HG03039 (cell line): ENCODE results near the gene EHBP1L1.
"Not testable (repeated sequence)": the region's sequence is repeated elsewhere in the genome, so short reads cannot be mapped to it uniquely, and the experiment has no call there.

Experiments
- ATAC-seq: cut with Tn5 transposase; IDR thresholded peaks from one replicate; pipeline ENCODE4 v1.9.1; 2021; ENCODE audit warnings: mild to moderate bottlenecking, moderate library complexity; ENCODE audit not compliant: unreplicated experiment

The EHBP1L1 gene

DNA sequence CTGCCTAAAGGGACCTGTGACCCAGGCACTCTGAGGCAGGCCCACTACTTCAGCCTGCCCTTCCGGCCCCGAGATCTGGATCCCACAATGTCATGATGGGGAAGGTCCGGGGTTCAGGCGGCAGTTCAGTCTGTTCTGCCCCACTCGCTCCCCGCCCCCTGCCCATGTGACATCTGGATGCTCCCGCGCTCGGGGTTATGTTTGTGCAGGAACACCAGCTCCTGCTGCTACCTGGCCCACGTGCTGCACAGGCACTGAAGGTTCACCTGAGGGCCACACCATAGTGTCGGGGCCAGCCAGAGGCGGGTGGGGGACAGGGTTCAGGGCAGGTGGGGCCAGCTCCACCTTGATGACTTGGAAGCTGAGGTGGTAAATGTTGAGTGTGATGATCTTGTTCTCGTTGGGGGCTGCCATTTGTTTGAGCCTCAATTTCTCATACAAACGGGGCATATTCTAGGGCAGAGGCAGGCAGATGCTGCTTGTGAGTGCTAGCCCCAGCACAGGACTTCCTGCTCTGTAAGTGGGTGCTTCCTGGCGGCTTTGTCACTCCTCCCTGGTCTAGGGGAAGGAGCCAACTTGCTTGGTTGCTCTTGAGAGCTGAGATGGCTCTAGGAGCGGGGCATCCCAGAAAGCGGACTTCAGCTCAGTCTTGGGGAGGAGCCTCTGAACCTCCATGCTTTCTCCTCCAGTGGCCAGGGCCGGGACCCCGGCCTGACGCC, 57.7 kb downstream of the EHBP1L1 start:
- no peak for ATAC-seq

DNA sequence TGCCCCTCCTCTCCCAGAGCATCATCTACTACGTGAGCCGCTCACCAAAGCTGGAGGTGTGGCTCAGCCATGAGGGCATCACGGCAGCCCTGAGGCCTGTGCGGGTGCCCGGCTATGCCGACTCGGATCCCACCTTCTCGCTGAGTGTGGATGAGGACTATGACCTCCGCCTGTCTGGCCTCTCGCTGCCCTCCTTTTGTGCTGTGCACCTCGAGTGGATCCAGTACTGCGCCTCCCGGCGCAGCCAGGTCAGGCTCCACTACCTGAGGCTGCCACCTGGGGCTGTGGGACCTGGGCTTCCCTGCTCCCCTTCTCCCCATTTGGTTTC, 58.2 kb downstream of the EHBP1L1 start:
- ATAC-seq: no peak

DNA sequence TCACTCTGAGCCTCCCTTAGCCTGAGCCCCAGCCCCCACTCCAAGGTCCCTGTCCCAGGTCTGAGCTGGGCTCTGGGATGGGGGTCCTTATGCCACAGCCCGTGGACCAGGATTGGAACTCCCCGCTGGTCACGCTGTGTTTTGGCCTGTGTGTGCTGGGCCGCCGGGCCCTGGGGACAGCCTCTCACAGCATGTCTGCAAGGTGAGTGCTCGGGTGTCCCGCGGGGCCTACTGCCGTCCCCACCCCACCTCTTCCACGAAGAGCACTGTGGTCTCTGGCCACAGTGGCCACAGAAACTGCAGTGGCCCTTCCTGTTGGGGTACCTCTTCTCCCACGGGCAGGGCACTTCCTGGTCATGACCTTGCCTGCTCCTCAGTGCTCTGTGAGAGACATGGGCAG, 58.6 kb downstream of the EHBP1L1 start:
- ATAC-seq: no peak

DNA sequence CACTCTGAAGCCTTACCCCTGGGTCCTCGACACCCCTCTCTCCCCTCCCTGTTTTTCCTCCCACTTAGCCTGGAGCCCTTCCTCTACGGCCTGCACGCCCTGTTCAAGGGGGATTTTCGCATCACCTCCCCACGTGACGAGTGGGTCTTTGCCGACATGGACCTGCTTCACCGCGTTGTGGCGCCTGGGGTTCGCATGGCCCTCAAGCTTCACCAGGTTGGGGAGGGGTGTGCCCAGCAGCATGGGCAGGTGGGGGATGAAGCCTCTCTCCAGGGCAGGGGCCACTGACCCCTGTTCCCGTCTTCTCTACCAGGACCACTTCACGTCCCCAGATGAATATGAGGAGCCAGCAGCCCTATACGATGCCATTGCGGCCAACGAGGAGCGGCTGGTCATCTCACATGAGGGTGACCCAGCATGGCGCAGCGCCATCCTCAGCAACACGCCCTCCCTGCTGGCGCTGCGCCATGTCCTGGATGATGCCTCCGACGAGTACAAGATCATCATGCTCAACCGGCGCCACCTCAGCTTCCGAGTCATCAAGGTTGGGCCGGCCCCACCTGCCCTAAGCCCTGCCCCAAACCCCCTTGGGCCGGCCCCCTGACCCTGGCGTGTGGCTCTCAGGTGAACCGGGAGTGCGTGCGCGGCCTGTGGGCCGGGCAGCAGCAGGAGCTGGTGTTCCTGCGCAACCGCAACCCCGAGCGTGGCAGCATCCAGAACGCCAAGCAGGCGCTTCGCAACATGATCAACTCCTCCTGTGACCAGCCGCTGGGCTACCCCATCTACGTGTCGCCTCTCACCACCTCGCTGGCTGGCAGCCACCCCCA, 59.3 kb downstream of the EHBP1L1 start:
- no peak for ATAC-seq

DNA sequence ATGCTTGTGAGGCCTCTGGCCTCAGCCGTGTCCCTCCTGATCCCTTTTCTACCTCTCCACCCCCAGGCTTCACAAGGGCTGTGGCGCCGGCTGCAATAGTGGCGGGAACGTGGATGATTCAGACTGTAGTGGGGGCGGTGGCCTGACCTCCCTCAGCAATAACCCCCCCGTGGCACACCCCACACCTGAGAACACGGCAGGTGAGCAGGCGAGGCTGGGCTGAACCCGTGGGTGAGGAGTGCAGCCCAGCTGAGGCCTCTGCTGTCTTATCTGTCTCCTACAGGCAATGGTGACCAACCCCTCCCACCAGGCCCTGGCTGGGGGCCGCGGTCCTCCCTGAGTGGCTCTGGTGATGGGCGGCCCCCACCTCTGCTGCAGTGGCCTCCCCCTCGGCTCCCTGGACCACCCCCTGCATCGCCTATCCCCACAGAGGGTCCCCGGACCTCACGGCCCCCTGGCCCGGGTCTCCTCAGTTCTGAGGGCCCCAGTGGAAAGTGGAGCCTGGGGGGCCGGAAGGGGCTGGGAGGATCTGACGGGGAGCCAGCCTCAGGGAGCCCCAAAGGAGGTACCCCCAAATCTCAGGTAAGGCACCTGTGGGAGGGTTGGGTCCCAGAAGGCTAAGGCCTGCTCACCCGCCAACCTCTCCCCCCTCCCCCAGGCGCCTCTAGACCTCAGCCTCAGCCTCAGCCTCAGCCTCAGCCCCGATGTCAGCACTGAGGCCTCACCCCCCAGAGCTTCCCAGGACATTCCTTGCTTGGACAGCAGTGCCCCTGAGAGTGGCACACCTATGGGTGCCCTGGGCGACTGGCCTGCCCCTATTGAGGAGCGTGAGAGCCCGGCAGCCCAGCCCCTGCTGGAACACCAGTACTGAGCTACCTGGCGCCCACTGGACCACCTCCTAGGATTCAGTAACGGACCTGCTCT, 60.5 kb downstream of the EHBP1L1 start:
- no peak for ATAC-seq

DNA sequence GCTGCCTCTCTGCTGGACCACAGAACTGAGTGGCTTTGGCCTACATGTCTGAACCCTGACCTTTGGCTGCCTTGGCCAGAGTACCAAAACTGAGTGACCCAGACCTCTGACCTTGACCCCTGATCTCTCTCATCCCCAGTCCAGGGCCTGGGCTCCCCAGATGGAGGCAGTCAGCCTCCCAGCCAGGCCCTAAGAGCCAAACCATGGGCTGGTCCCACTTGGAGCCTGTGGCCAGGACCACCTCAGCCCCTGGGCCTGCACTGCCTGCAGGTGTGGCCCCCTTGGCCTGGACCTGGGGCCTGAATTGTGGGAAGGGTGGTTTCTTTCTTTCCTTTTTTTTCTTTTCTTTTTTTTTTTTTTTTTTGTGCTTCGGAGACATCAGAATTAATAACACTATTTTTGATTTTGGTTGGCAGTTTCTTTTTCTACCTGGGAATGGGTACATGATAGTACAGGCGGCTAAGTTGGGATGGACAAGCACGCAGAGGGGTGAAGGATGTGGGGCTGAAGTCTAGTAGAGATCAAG, 61.2 kb downstream of the EHBP1L1 start:
- ATAC-seq: no peak

DNA sequence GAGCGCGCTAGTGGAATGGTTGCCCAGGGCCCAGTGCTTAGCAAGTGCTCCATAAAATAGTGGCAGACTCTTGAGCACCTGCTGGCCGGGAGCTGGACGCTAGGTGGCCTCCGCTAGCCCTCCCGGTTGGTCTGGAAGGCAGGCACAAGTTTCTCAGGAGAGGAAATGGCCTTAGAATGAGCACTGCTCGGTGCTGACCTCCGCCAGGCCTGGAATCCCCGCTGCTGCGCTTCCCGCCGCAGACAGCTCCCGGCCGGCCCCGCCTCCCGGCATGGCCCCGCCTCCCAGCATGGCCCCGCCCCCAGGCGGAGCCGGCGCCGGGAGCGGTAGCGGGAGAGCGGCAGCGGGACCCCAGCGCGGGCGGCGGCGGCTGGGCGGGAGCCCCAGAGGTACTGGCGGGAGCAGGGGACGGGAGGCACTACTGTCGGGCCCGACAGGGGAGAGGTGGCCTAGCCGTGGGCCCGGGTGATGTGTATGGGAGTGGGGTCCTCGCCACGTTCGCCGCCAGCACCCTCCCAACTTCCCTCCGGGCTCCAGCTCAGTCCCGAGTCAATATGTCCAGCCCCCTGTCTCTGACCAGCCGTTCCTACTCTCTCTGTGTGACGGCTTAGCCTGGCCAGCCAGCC, 62.1 kb downstream of the EHBP1L1 start, which contains the start of gene SIPA1:
Gene SIPA1, plus strand, starts transcription at position 308 of the 626 bp plus-strand sequence. CDS start 2,821 bp downstream, outside the sequence.
- ATAC-seq: peak; percentile 40

DNA sequence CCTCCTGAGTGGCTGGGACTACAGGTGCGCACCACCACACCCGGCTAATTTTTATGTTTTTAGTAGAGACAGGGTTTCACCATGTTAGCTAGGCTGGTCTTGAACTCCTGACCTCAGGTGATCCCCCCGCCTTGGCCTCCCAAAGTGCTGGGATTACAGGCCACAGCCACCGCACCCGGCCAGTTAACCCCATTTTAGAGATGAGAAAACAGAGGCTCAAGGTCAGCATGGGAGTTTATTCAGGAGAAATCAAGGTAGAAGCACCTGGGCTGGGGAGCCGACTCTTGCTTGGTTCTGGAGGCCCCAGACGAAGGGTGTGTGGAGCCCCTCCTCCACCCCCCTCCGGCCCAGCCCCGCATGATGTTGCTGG, 63.4 kb downstream of the EHBP1L1 start:
- not testable (repeated sequence) for ATAC-seq

DNA sequence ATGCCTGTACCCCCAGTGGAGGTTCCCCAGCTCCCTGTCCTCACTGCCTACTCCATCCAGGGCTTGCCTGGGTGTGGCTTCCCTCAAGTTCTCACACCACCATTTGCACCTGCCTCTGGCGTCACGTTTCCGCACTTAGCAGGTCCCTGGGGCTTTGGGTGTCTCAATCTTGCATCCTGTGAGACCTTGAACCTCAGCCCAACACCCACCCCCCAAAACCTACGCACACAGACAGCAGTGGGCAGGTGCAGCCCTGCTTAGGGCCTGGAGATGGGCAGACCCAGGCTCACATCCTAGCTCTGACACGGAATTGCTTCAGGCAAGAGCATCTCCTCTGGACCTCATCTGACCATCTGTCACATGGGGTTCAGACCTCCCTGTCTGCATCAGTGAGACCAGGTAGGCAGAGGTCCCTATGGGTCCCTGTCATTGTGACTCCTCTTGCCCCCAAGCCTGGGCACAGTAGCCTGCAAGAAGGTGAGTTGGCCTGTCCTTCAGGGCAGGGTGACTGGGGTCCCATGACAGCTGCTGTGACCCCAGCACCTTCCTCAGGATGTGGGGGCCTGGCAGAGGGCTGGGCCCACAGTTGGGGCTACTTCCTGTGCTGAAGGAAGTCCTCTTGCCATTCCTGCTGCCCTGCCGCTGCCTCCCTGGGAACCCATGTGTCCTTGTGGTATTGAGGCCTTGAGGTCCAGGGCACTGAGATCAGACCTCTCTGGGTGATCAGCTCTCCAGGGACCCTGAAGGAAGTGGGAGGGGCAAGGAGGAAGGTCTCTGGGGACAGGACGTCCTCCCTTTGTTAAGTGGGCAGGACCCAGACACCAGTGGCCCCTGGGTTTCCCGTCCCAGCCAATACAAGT, 64.0 kb downstream of the EHBP1L1 start:
- ATAC-seq: no peak

DNA sequence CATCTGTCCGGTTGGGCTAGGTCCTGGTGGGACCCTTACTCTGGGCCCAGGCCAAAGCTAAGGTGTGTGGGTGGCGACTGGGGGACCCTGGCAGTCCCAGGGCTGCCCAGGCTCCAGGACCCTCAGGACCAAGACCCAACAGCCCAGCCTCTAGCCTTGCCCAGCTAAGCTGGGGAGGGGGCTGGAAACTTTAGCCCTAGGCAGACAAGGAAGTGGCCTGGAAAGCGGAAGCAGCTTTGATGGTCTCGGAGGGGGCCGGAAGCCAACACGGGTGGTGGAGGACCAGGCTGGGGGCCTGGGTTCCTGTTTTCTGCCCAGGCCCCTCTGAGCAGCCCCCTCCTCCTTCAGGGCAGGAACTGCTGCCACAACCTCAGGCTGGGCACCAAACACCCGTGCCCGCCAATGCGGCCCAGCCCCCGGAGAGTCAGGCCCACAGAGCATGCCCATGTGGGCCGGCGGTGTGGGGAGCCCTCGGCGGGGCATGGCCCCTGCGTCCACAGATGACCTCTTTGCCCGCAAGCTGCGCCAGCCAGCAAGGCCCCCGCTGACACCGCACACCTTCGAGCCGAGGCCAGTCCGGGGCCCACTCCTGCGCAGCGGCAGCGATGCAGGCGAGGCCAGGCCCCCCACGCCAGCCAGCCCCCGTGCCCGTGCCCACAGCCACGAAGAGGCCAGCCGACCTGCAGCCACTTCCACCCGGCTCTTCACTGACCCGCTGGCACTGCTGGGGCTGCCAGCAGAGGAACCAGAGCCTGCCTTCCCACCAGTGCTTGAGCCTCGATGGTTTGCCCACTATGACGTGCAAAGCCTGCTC, 64.8 kb downstream of the EHBP1L1 start:
- ATAC-seq: no peak

DNA sequence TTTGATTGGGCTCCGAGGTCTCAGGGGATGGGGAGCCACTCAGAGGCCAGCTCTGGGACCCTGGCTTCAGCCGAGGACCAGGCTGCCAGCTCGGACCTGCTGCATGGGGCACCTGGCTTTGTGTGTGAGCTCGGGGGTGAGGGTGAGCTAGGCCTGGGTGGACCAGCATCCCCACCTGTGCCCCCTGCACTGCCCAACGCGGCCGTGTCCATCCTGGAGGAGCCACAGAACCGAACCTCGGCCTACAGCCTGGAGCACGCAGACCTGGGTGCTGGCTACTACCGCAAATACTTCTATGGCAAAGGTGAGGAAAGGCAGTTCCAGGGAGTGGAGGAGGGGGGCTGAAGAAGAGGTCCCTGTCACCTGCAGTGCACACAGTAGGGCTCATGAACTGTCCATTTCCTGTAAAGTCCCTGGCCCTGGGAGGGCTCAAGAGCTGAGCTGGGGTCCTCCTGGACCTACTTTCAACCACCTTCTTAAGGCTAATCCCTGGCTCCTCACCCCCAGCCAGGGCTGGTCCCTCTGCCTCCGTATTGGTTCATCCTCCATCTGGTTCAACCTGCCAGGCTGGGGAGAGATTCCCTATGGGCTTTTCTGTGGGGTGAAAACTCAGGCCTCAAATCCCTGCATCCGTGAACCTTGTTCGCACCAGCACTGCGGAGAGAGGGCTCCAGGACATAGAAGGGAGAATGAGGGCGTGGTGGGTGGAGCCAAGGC, 65.6 kb downstream of the EHBP1L1 start:
- no peak for ATAC-seq
